Measurements from ENCODE around the gene CAMK2B. TPM values are rescaled to one million over a fixed set of nuclear protein-coding genes. Genes with fewer than 3 reads are reported as not detected.
A peak's percentile ranks its signal among the peaks of the same experiment; 100 is the strongest.

CAMK2B gene
- total RNA-seq, 1 donor from 2014 or later: 0.09 TPM

DNA sequence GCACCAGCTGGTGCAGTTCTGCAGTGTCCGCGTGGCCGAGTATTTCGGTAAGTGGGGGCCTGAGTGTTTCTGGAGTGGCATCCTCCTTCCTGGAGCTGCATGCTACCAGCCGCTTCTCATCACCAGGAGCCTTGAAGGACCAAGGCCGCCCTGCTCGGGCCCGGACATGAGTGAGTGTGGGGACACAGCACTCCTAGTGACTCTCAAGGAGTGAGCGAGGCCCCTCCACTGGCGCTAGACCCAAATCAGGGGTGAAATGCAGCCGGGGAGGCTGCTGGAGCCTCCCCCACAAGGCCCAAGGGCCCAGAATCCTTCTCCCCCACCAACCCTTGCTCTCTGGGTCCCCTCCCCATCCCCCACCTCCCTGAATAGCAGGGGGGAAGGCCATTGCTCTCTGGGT lies 48.0 kb downstream of the CAMK2B start:
- Histone ChIP-seq H3F3A (ENCODE audit: low read depth) (peaks cover 6% of the 10 kb centered on the region), H3K4me3 (no peak overlapping the region), H3K4me1 (peaks cover 20% of the 10 kb centered on the region), H3K79me2 (ENCODE audit: low read depth) (no peaks in the 10 kb centered on the region), H3K27ac (no peak overlapping the region), H3K4me2 (no peak overlapping the region), H2AFZ (replicated peaks) (no peak overlapping the region), H3K9ac (no peak overlapping the region), H4K20me1 (ENCODE audit: low read depth) (no peaks in the 10 kb centered on the region), H3K27me3 (peaks cover 5% of the 10 kb centered on the region), H3K36me3 (no peaks in the 10 kb centered on the region), H3K9me3 (ENCODE audit: low read depth) (no peaks in the 10 kb centered on the region)
- no peak overlapping the region for H3K4me3 Mint-ChIP-seq
- H3K27me3 Mint-ChIP-seq (ENCODE audit: insufficient read depth, low read depth): peaks cover 4% of the 10 kb centered on the region
- TF ChIP-seq, protein P1, sequence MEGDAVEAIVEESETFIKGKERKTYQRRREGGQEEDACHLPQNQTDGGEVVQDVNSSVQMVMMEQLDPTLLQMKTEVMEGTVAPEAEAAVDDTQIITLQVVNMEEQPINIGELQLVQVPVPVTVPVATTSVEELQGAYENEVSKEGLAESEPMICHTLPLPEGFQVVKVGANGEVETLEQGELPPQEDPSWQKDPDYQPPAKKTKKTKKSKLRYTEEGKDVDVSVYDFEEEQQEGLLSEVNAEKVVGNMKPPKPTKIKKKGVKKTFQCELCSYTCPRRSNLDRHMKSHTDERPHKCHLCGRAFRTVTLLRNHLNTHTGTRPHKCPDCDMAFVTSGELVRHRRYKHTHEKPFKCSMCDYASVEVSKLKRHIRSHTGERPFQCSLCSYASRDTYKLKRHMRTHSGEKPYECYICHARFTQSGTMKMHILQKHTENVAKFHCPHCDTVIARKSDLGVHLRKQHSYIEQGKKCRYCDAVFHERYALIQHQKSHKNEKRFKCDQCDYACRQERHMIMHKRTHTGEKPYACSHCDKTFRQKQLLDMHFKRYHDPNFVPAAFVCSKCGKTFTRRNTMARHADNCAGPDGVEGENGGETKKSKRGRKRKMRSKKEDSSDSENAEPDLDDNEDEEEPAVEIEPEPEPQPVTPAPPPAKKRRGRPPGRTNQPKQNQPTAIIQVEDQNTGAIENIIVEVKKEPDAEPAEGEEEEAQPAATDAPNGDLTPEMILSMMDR (IDR thresholded peaks at IDR 0.05): no peak
- TF ChIP-seq EZH2phosphoT487 (IDR thresholded peaks at IDR 0.05): no peak
- TF ChIP-seq EZH2 (IDR thresholded peaks at IDR 0.05): no peak
- H3K36me3 Mint-ChIP-seq: no peaks in the 10 kb centered on the region
- no peaks in the 10 kb centered on the region for H3K9me3 Mint-ChIP-seq
- H3K4me1 Mint-ChIP-seq: peaks cover 19% of the 10 kb centered on the region
- H3K27ac Mint-ChIP-seq: no peak overlapping the region
- DNase-seq (ENCODE audit: low spot score): no peak

DNA sequence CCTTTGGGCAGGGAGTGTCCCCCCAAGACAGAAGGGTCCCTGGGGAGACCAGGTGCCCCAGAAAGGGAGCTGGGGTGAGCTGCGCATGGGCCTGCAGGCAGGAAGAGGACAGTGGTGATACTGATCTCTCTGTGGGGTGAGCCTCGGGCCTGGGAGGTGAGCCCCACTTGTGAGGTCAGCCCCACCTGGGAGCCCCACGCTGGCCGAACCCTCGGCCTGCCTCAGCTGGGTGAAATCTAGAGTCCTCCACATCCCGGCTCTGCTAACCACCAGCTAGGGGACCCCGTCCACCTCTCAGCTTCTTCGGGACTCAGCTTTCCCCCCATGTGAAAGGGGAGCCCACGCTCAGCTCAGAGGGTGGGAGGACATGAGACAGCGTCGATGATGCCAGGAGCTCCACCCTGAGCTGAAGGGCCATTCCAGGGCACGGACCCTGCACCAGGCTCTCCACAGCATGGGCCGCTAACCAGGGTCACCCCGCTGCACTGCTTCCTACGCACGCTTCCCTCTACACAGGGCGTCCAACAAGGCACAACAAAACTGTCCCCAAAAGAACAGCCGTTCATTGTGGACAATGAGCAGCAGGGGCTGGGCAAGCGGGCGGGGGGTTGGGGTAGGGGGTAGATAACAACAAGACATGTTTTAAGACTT lies 48.7 kb downstream of the CAMK2B start:
- no peaks in the 10 kb centered on the region for H3K36me3 ChIP-seq
- H2AFZ ChIP-seq (replicated peaks): peak overlapping the region; percentile 63
- Mint-ChIP-seq H3K27ac (no peak overlapping the region), H3K36me3 (no peaks in the 10 kb centered on the region), H3K4me3 (no peak overlapping the region), H3K9me3 (no peaks in the 10 kb centered on the region), H3K4me1 (peaks cover 19% of the 10 kb centered on the region), H3K27me3 (ENCODE audit: insufficient read depth, low read depth) (peaks cover 4% of the 10 kb centered on the region)
- H3K27me3 ChIP-seq: peaks cover 5% of the 10 kb centered on the region
- no peak overlapping the region for H3K27ac ChIP-seq
- H3F3A ChIP-seq (ENCODE audit: low read depth): peaks cover 6% of the 10 kb centered on the region
- peaks cover 20% of the 10 kb centered on the region for H3K4me1 ChIP-seq
- H3K9me3 ChIP-seq (ENCODE audit: low read depth): no peaks in the 10 kb centered on the region
- no peaks in the 10 kb centered on the region for H4K20me1 ChIP-seq (ENCODE audit: low read depth)
- no peak for TF ChIP-seq EZH2 (IDR thresholded peaks at IDR 0.05)
- TF ChIP-seq, protein P1 (IDR thresholded peaks at IDR 0.05): no peak
- H3K4me2 ChIP-seq: peak overlapping the region; percentile 87
- no peak overlapping the region for H3K9ac ChIP-seq
- H3K4me3 ChIP-seq: peak overlapping the region; percentile 44
- no peaks in the 10 kb centered on the region for H3K79me2 ChIP-seq (ENCODE audit: low read depth)
- no peak for DNase-seq (ENCODE audit: low spot score)

DNA sequence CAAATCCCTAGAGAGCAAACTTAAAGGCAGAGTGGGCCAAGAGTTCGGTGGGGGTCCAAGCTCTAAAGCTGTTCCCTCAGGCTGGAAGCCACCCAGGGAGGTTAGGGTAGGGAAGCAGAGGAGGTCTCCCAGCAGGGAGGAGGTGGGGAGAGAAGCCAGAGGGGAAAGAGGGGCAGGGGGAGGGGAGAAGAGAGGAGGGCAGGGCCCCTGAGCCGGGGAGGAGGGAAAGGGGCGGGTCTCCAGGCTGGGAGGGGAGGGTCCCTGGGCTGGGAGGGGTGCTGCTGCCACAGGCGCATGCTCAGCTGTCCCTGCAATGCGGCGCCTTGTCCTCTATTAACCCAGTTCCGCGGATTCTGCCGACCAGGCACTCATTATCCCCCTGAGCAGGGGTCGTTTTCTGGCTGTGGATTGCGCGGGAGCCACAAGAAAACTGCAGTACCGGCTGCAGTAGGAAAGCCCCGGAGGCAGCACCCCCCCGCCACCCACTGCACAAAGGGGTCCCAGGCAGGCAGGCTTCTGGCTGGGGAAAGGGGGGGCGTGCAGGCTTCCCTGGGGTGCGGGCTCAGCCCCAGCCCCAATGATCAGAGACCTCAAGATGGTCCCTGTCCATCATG lies 49.3 kb downstream of the CAMK2B start:
- peaks cover 5% of the 10 kb centered on the region for H3K27me3 Mint-ChIP-seq (ENCODE audit: insufficient read depth, low read depth)
- H4K20me1 ChIP-seq (ENCODE audit: low read depth): no peaks in the 10 kb centered on the region
- peaks cover 6% of the 10 kb centered on the region for H3F3A ChIP-seq (ENCODE audit: low read depth)
- peaks cover 5% of the 10 kb centered on the region for H3K27me3 ChIP-seq
- no peaks in the 10 kb centered on the region for H3K9me3 ChIP-seq (ENCODE audit: low read depth)
- H3K4me2 ChIP-seq: peak overlapping the region; percentile 87
- DNase-seq (ENCODE audit: low spot score): peak; percentile 94
- H3K9ac ChIP-seq: no peak overlapping the region
- no peak overlapping the region for H3K27ac ChIP-seq
- H3K36me3 Mint-ChIP-seq: no peaks in the 10 kb centered on the region
- H3K4me1 Mint-ChIP-seq: peaks cover 19% of the 10 kb centered on the region
- peak overlapping the region; percentile 63 for H2AFZ ChIP-seq (replicated peaks)
- peaks cover 20% of the 10 kb centered on the region for H3K4me1 ChIP-seq
- H3K27ac Mint-ChIP-seq: no peak overlapping the region
- no peak for TF ChIP-seq EZH2phosphoT487 (IDR thresholded peaks at IDR 0.05)
- TF ChIP-seq, protein P1 (IDR thresholded peaks at IDR 0.05): no peak
- no peak for TF ChIP-seq EZH2 (IDR thresholded peaks at IDR 0.05)
- H3K79me2 ChIP-seq (ENCODE audit: low read depth): no peaks in the 10 kb centered on the region
- no peaks in the 10 kb centered on the region for H3K9me3 Mint-ChIP-seq
- no peaks in the 10 kb centered on the region for H3K36me3 ChIP-seq
- peak overlapping the region; percentile 44 for H3K4me3 ChIP-seq
- H3K4me3 Mint-ChIP-seq: peak overlapping the region; percentile 58
